ENCODE measurements around the gene KCNA1.

The KCNA1 gene

GRCh38 chr12:4958697-4959375, 49.1 kb downstream of the KCNA1 start:
- no peak for DNase-seq (ENCODE audit: low read depth in 2 of 2, low spot score in 1 of 2)

GRCh38 chr12:4959381-4959780, 49.7 kb downstream of the KCNA1 start:
- no peak for DNase-seq (ENCODE audit: low read depth in 2 of 2, low spot score in 1 of 2)

GRCh38 chr12:4960030-4960429, 50.3 kb downstream of the KCNA1 start:
- DNase-seq (ENCODE audit: low read depth in 2 of 2, low spot score in 1 of 2): no peak

- DNase-seq (ENCODE audit: low read depth in 2 of 2, low spot score in 1 of 2): no peak
Measured at GRCh38 chr12:4960547-4960946, 50.8 kb downstream of the KCNA1 start.

GRCh38 chr12:4961311-4961710, 51.6 kb downstream of the KCNA1 start:
- DNase-seq (ENCODE audit: low read depth in 2 of 2, low spot score in 1 of 2): no peak

- no peak for DNase-seq (ENCODE audit: low read depth in 2 of 2, low spot score in 1 of 2)
Measured at GRCh38 chr12:4962539-4963486, 53.1 kb downstream of the KCNA1 start.
